ENCODE measurements around the gene FHIP1B.
A peak's percentile ranks its signal among the peaks of the same experiment; 100 is the strongest.

Gene FHIP1B

GRCh38 chr11:6240139-6240538 is 5.7 kb upstream of the FHIP1B start:
- TF ChIP-seq ZNF274 (IDR thresholded peaks at IDR 0.05; ENCODE audit: low read depth, low read length), result no peak
- TF ChIP-seq YY1 (IDR thresholded peaks at IDR 0.05; ENCODE audit: insufficient read depth, insufficient read length), result no peak
- TF ChIP-seq SUZ12 (IDR thresholded peaks at IDR 0.05; ENCODE audit: extremely low read depth, insufficient read depth, insufficient read length), result no peak
- Histone ChIP-seq H3K4me1 (ENCODE audit: insufficient read depth, insufficient read length) (no peaks in the 10 kb centered on the region), H3K27me3 (ENCODE audit: insufficient read depth, insufficient read length) (no peaks in the 10 kb centered on the region), H3K9ac (ENCODE audit: insufficient read length, low read depth) (no peak overlapping the region), H3K36me3 (ENCODE audit: insufficient read depth, insufficient read length, low read length) (no peaks in the 10 kb centered on the region), H3K9me3 (ENCODE audit: insufficient read depth, low read length) (no peaks in the 10 kb centered on the region), H3K4me3 (ENCODE audit: insufficient read length, low read depth) (no peak overlapping the region)
- no peak for DNase-seq (ENCODE audit: low read depth, low spot score)

- Histone ChIP-seq H3K27me3 (ENCODE audit: insufficient read depth, insufficient read length) (no peaks in the 10 kb centered on the region), H3K9me3 (ENCODE audit: insufficient read depth, low read length) (no peaks in the 10 kb centered on the region), H3K36me3 (ENCODE audit: insufficient read depth, insufficient read length, low read length) (no peaks in the 10 kb centered on the region), H3K4me1 (ENCODE audit: insufficient read depth, insufficient read length) (no peaks in the 10 kb centered on the region), H3K9ac (ENCODE audit: insufficient read length, low read depth) (no peak within 1 kb of the TSS), H3K4me3 (ENCODE audit: insufficient read length, low read depth) (no peak within 1 kb of the TSS)
- TF ChIP-seq SUZ12 (IDR thresholded peaks at IDR 0.05; ENCODE audit: extremely low read depth, insufficient read depth, insufficient read length), result no peak
- TF ChIP-seq ZNF274 (IDR thresholded peaks at IDR 0.05; ENCODE audit: low read depth, low read length), result no peak
- no peak for TF ChIP-seq YY1 (IDR thresholded peaks at IDR 0.05; ENCODE audit: insufficient read depth, insufficient read length)
- no peak for DNase-seq (ENCODE audit: low read depth, low spot score)
Measured at GRCh38 chr11:6238902-6239301, 4.5 kb upstream of the FHIP1B start, which contains the start of gene CNGA4. Gene CNGA4, plus strand, starts transcription at chr11:6239089. Its CDS starts 118 bp downstream, at chr11:6239207.

- TF ChIP-seq ZNF274 (IDR thresholded peaks at IDR 0.05; ENCODE audit: low read depth, low read length) (no peak), YY1 (IDR thresholded peaks at IDR 0.05; ENCODE audit: insufficient read depth, insufficient read length) (no peak), SUZ12 (IDR thresholded peaks at IDR 0.05; ENCODE audit: extremely low read depth, insufficient read depth, insufficient read length) (no peak)
Measured at GRCh38 chr11:6237761-6238302, 3.4 kb upstream of the FHIP1B start.

GRCh38 chr11:6237266-6237665 is 2.8 kb upstream of the FHIP1B start:
- TF ChIP-seq YY1 (IDR thresholded peaks at IDR 0.05; ENCODE audit: insufficient read depth, insufficient read length) (no peak), SUZ12 (IDR thresholded peaks at IDR 0.05; ENCODE audit: extremely low read depth, insufficient read depth, insufficient read length) (no peak), ZNF274 (IDR thresholded peaks at IDR 0.05; ENCODE audit: low read depth, low read length) (no peak)
- no peaks in the 10 kb centered on the region for H3K36me3 ChIP-seq (ENCODE audit: insufficient read depth, insufficient read length, low read length)
- no peak overlapping the region for H3K9ac ChIP-seq (ENCODE audit: insufficient read length, low read depth)
- H3K9me3 ChIP-seq (ENCODE audit: insufficient read depth, low read length), result no peaks in the 10 kb centered on the region
- no peak for DNase-seq (ENCODE audit: low read depth, low spot score)
- no peak overlapping the region for H3K4me3 ChIP-seq (ENCODE audit: insufficient read length, low read depth)
- H3K27me3 ChIP-seq (ENCODE audit: insufficient read depth, insufficient read length), result no peaks in the 10 kb centered on the region
- peaks cover 4% of the 10 kb centered on the region for H3K4me1 ChIP-seq (ENCODE audit: insufficient read depth, insufficient read length)

More at GRCh38 chr11:6237761-6238302, 3.4 kb upstream of the FHIP1B start:
- no peaks in the 10 kb centered on the region for H3K27me3 ChIP-seq (ENCODE audit: insufficient read depth, insufficient read length)
- H3K4me3 ChIP-seq (ENCODE audit: insufficient read length, low read depth), result no peak overlapping the region
- peaks cover 4% of the 10 kb centered on the region for H3K4me1 ChIP-seq (ENCODE audit: insufficient read depth, insufficient read length)
- H3K9me3 ChIP-seq (ENCODE audit: insufficient read depth, low read length), result no peaks in the 10 kb centered on the region
- H3K9ac ChIP-seq (ENCODE audit: insufficient read length, low read depth), result no peak overlapping the region
- H3K36me3 ChIP-seq (ENCODE audit: insufficient read depth, insufficient read length, low read length), result no peaks in the 10 kb centered on the region
- no peak for DNase-seq (ENCODE audit: low read depth, low spot score)

- Histone ChIP-seq H3K4me3 (ENCODE audit: insufficient read length, low read depth) (peak overlapping the region; percentile 94), H3K36me3 (ENCODE audit: insufficient read depth, insufficient read length, low read length) (peaks cover 5% of the 10 kb centered on the region), H3K4me1 (ENCODE audit: insufficient read depth, insufficient read length) (peaks cover 4% of the 10 kb centered on the region), H3K27me3 (ENCODE audit: insufficient read depth, insufficient read length) (no peaks in the 10 kb centered on the region), H3K9ac (ENCODE audit: insufficient read length, low read depth) (peak overlapping the region; percentile 96), H3K9me3 (ENCODE audit: insufficient read depth, low read length) (no peaks in the 10 kb centered on the region)
- no peak for DNase-seq (ENCODE audit: low read depth, low spot score)
- TF ChIP-seq ZNF274 (IDR thresholded peaks at IDR 0.05; ENCODE audit: low read depth, low read length), result no peak
- TF ChIP-seq YY1 (IDR thresholded peaks at IDR 0.05; ENCODE audit: insufficient read depth, insufficient read length), result no peak
- no peak for TF ChIP-seq SUZ12 (IDR thresholded peaks at IDR 0.05; ENCODE audit: extremely low read depth, insufficient read depth, insufficient read length)
Measured at GRCh38 chr11:6233984-6234386, 451 bp downstream of the FHIP1B start.

- H3K9ac ChIP-seq (ENCODE audit: insufficient read length, low read depth), result no peak overlapping the region
- DNase-seq (ENCODE audit: low read depth, low spot score), result no peak
- no peaks in the 10 kb centered on the region for H3K9me3 ChIP-seq (ENCODE audit: insufficient read depth, low read length)
- no peaks in the 10 kb centered on the region for H3K27me3 ChIP-seq (ENCODE audit: insufficient read depth, insufficient read length)
- H3K4me3 ChIP-seq (ENCODE audit: insufficient read length, low read depth), result no peak overlapping the region
- TF ChIP-seq SUZ12 (IDR thresholded peaks at IDR 0.05; ENCODE audit: extremely low read depth, insufficient read depth, insufficient read length) (no peak), YY1 (IDR thresholded peaks at IDR 0.05; ENCODE audit: insufficient read depth, insufficient read length) (no peak), ZNF274 (IDR thresholded peaks at IDR 0.05; ENCODE audit: low read depth, low read length) (no peak)
- H3K36me3 ChIP-seq (ENCODE audit: insufficient read depth, insufficient read length, low read length), result peaks cover 5% of the 10 kb centered on the region
- peaks cover 4% of the 10 kb centered on the region for H3K4me1 ChIP-seq (ENCODE audit: insufficient read depth, insufficient read length)
Measured at GRCh38 chr11:6232899-6233298, 1.5 kb downstream of the FHIP1B start.

- Histone ChIP-seq H3K4me1 (ENCODE audit: insufficient read depth, insufficient read length) (peaks cover 4% of the 10 kb centered on the region), H3K9me3 (ENCODE audit: insufficient read depth, low read length) (no peaks in the 10 kb centered on the region), H3K36me3 (ENCODE audit: insufficient read depth, insufficient read length, low read length) (peaks cover 5% of the 10 kb centered on the region), H3K4me3 (ENCODE audit: insufficient read length, low read depth) (no peak overlapping the region), H3K9ac (ENCODE audit: insufficient read length, low read depth) (no peak overlapping the region), H3K27me3 (ENCODE audit: insufficient read depth, insufficient read length) (no peaks in the 10 kb centered on the region)
- no peak for DNase-seq (ENCODE audit: low read depth, low spot score)
- TF ChIP-seq SUZ12 (IDR thresholded peaks at IDR 0.05; ENCODE audit: extremely low read depth, insufficient read depth, insufficient read length), result no peak
- TF ChIP-seq ZNF274 (IDR thresholded peaks at IDR 0.05; ENCODE audit: low read depth, low read length), result no peak
- no peak for TF ChIP-seq YY1 (IDR thresholded peaks at IDR 0.05; ENCODE audit: insufficient read depth, insufficient read length)
Measured at GRCh38 chr11:6229911-6230310, 4.5 kb downstream of the FHIP1B start.
